Caco-2 (cell line): ENCODE measurements around the gene ABITRAM. TPM values are rescaled to one million over a fixed set of nuclear protein-coding genes. Genes with fewer than 3 reads are reported as not detected.
"Not testable (repeated sequence)": the region's sequence is repeated elsewhere in the genome, so short reads cannot be mapped to it uniquely, and the experiment has no call there.

ENCODE experiments used
- BruUV-seq: library from RNA; stranded (reverse); fragments of 400-500 nt; replicated peaks from 2 replicates; lab custom pipeline; 2021; lab: Mats Ljungman, UMichigan
- CTCF ChIA-PET: fragments of 300-600 bp; sonication (Branson Sonifier 250); formaldehyde crosslinking; loops from one replicate; lab custom pipeline; 2022; ENCODE audit warnings: antibody characterized with exemption; lab: Charles Lee
- POLR2A ChIA-PET: fragments of 300-600 bp; sonication (Branson Sonifier 250); formaldehyde crosslinking; loops from one replicate; lab custom pipeline; 2022; ENCODE audit warnings: antibody characterized with exemption; lab: Charles Lee
- DNase-seq, 2 experiments: peaks; one replicate each; pipeline versions ENCODE4 v3.0.0 to v3.0.0-alpha.2; 2020 to 2022
- H3K27me3 ChIP-seq: replicated peaks from 2 replicates; pipeline ENCODE4 v1.6.0; 2011; ENCODE audit warnings: low read length; ENCODE audit not compliant: control insufficient read depth, insufficient read depth
- H3K36me3 ChIP-seq: 2 replicates; pipeline ENCODE4 v1.5.1; 2011; ENCODE audit warnings: low read length; ENCODE audit not compliant: control insufficient read depth, insufficient read depth
- H3K4me1 ChIP-seq: fragments of 250-450 bp; sonication (Bioruptor Pico); 2 replicates; pipeline ENCODE4 v1.5.1; 2020; ENCODE audit warnings: mild to moderate bottlenecking
- H3K4me3 ChIP-seq: 2 replicates; pipeline ENCODE4 v1.5.1; 2011; ENCODE audit warnings: low read depth, mild to moderate bottlenecking, control low read depth, low read length
- H3K9me3 ChIP-seq: fragments of 250-450 bp; sonication (Bioruptor Pico); 2 replicates; pipeline ENCODE4 v1.5.1; 2020; ENCODE audit warnings: mild to moderate bottlenecking, moderate library complexity
- H3K27ac Mint-ChIP-seq: one replicate; pipeline ENCODE4 v1.8.0; 2022; ENCODE audit warnings: mixed read lengths; ENCODE audit not compliant: unreplicated experiment
- H3K27me3 Mint-ChIP-seq: one replicate; pipeline ENCODE4 v1.8.0; 2022; ENCODE audit warnings: mixed read lengths; ENCODE audit not compliant: insufficient read depth, unreplicated experiment
- H3K36me3 Mint-ChIP-seq: one replicate; pipeline ENCODE4 v1.8.0; 2022; ENCODE audit warnings: mild to moderate bottlenecking, mixed read lengths; ENCODE audit not compliant: insufficient read depth, unreplicated experiment
- H3K4me1 Mint-ChIP-seq: one replicate; pipeline ENCODE4 v1.8.0; 2022; ENCODE audit warnings: low read depth, mixed read lengths; ENCODE audit not compliant: unreplicated experiment
- H3K4me3 Mint-ChIP-seq: one replicate; pipeline ENCODE4 v1.8.0; 2022; ENCODE audit warnings: mild to moderate bottlenecking, moderate library complexity, mixed read lengths; ENCODE audit not compliant: unreplicated experiment
- H3K9me3 Mint-ChIP-seq: one replicate; pipeline ENCODE4 v1.8.0; 2022; ENCODE audit warnings: mixed read lengths; ENCODE audit not compliant: unreplicated experiment
- CTCF ChIP-seq, 2 experiments: fragments of 200-600 bp in 1 of 2; IDR thresholded peaks; 1 replicate in 1 of 2; 2 replicates in 1 of 2; pipeline versions ENCODE4 v1.5.1 to v1.8.0; 2011 to 2022; ENCODE audit warnings: antibody characterized with exemption in 1 of 2, control low read depth in 1 of 2, inconsistent platforms in 1 of 2, low read depth in 1 of 2, low read length in 1 of 2, mild to moderate bottlenecking in 1 of 2, moderate library complexity in 1 of 2; ENCODE audit not compliant: insufficient read depth in 1 of 2, severe bottlenecking in 1 of 2, unreplicated experiment in 1 of 2
- intact Hi-C: fragments of 100-400 bp; cut with micrococcal nuclease; formaldehyde crosslinking; loops from one replicate; pipeline ENCODE4 v1.10.0; 2022; ENCODE audit not compliant: unreplicated experiment
- total RNA-seq: library from RNA; stranded (reverse); gene quantifications from 2 replicates; pipeline ENCODE4 v1.2.3, GENCODE V29; 2022

The ABITRAM gene
- total RNA-seq, 1 experiment from 2014 or later = 20.5 TPM

- H3K4me1 ChIP-seq = no peaks in the 10 kb centered on the region
- Mint-ChIP-seq H3K9me3 (peaks cover 9% of the 10 kb centered on the region), H3K4me3 (no peak overlapping the region), H3K27me3 (no peaks in the 10 kb centered on the region), H3K4me1 (no peaks in the 10 kb centered on the region), H3K27ac (no peak overlapping the region), H3K36me3 (peaks cover 53% of the 10 kb centered on the region)
- no peaks in the 10 kb centered on the region for H3K9me3 ChIP-seq
- H3K36me3 ChIP-seq = peaks cover 2% of the 10 kb centered on the region
- H3K4me3 ChIP-seq = no peak overlapping the region
- no peak for DNase-seq
- no peak for TF ChIP-seq CTCF (IDR thresholded peaks at IDR 0.05; ENCODE audit: insufficient read depth in 1 of 2, low read depth in 1 of 2, low read length in 1 of 2, severe bottlenecking in 1 of 2, unreplicated experiment in 1 of 2)
- POLR2A ChIA-PET = no interaction called here
- intact Hi-C loops = no loop called here
- BruUV-seq = no TSS peak
- CTCF ChIA-PET = no interaction called here
- H3K27me3 ChIP-seq = no peaks in the 10 kb centered on the region
Measured at GRCh38 chr9:108967916-108968315, 33.7 kb downstream of the ABITRAM start.

DNA sequence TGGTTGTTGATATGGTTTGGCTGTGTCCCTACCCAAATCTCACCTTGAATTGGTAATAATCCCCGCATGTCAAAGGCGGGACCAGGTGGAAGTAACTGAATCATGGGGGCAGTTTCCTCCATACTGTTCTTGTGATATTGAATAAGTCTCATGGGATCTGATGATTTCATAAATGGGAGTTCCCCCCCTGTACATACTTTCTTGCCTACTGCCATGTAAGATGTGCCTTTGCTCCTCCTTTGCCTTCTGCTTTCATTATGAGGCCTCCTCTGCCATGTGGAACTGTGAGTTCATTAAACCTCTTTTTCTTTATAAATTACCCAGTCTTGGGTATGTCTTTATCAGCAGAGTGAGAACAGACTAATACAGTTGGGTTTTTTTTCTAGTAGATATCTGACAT is 37.2 kb downstream of the ABITRAM start:
- H3K9me3 Mint-ChIP-seq, H3K4me1 ChIP-seq, intact Hi-C loops, H3K27ac Mint-ChIP-seq, H3K4me3 ChIP-seq, H3K4me3 Mint-ChIP-seq, H3K27me3 Mint-ChIP-seq, H3K27me3 ChIP-seq, H3K36me3 ChIP-seq, CTCF ChIA-PET, H3K9me3 ChIP-seq, DNase-seq, H3K4me1 Mint-ChIP-seq, POLR2A ChIA-PET, BruUV-seq: not testable (repeated sequence)
- H3K36me3 Mint-ChIP-seq = peaks cover 51% of the 10 kb centered on the region

- H3K27ac Mint-ChIP-seq = no peak overlapping the region
- H3K4me1 Mint-ChIP-seq = no peaks in the 10 kb centered on the region
- Histone ChIP-seq H3K27me3 (no peaks in the 10 kb centered on the region), H3K9me3 (no peaks in the 10 kb centered on the region), H3K36me3 (peaks cover 2% of the 10 kb centered on the region), H3K4me3 (no peak overlapping the region), H3K4me1 (no peaks in the 10 kb centered on the region)
- ChIA-PET POLR2A (no interaction called here), CTCF (no interaction called here)
- intact Hi-C loops = no loop called here
- no peak overlapping the region for H3K4me3 Mint-ChIP-seq
- no peak for DNase-seq
- H3K27me3 Mint-ChIP-seq = no peaks in the 10 kb centered on the region
- peaks cover 9% of the 10 kb centered on the region for H3K9me3 Mint-ChIP-seq
- no peak for TF ChIP-seq CTCF (IDR thresholded peaks at IDR 0.05; ENCODE audit: insufficient read depth in 1 of 2, low read depth in 1 of 2, low read length in 1 of 2, severe bottlenecking in 1 of 2, unreplicated experiment in 1 of 2)
- no TSS peak for BruUV-seq
- H3K36me3 Mint-ChIP-seq = peaks cover 52% of the 10 kb centered on the region
Measured at GRCh38 chr9:108972186-108972585, 38.0 kb downstream of the ABITRAM start.
